Measurements from ENCODE around the gene VAV3.

- no peak for TF ChIP-seq CTCF (IDR thresholded peaks at IDR 0.05)
- TF ChIP-seq ZFX (IDR thresholded peaks at IDR 0.05; ENCODE audit: borderline replicate concordance) = no peak
These were observed 305.0 kb downstream of the VAV3 start for GRCh38 chr1:107659961-107660360.

All from 22Rv1 (cell line).